Mucosa of stomach (tissue), 1 donor: ENCODE measurements around the gene LSS.
A peak's percentile ranks its signal among the peaks of the same experiment; 100 is the strongest.

Source experiments
- H3K27me3 ChIP-seq: one replicate; pipeline ENCODE4 v1.7.0; 2013; ENCODE audit warnings: mild to moderate bottlenecking, low read length; ENCODE audit not compliant: control insufficient read depth, insufficient read depth
- H3K36me3 ChIP-seq: one replicate; pipeline ENCODE4 v1.7.0; 2013; ENCODE audit warnings: low read length; ENCODE audit not compliant: control insufficient read depth, insufficient read depth
- H3K4me1 ChIP-seq: one replicate; pipeline ENCODE4 v1.7.0; 2013; ENCODE audit warnings: mild to moderate bottlenecking, low read length; ENCODE audit not compliant: control insufficient read depth, insufficient read depth
- H3K4me3 ChIP-seq: one replicate; pipeline ENCODE4 v1.7.0; 2013; ENCODE audit warnings: low read length
- H3K9ac ChIP-seq: one replicate; pipeline ENCODE4 v1.7.0; 2013; ENCODE audit warnings: mild to moderate bottlenecking, low read length, moderate library complexity
- H3K9me3 ChIP-seq: one replicate; pipeline ENCODE4 v1.7.0; 2013; ENCODE audit warnings: mild to moderate bottlenecking, low read length, moderate library complexity; ENCODE audit not compliant: control insufficient read depth
- donor health status: Pancreatic carcinoma.

The LSS gene

DNA sequence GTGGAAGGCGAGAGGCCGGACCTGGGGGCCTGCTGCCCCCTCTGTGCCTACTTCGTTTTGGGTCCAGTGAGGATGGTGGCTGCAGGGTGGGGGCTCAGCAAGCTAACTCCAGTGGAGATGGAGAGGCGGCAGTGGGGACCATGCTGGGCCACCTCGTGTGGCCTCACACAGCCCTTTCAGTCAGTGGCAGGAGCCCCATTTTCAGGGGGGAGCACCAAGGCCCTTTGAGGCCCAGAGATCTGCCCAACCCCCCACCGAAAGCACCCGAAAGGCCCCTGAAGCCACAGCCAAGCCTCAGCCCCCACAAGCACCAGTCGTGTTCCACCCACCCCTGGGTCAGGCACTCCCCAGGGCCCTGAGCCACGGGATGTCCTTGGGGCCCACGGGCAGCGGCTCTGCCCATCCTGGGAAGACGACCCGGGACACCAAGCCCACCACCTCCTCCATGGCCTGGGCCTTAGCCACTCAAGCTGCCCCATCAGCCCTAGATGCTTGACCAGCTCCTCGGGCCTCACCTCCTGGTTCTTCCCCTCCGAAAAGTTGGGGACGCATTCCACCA lies 73.5 kb downstream of the LSS start:
- H3K9ac ChIP-seq: no peak overlapping the region
- no peaks in the 10 kb centered on the region for H3K36me3 ChIP-seq
- peaks cover 10% of the 10 kb centered on the region for H3K4me1 ChIP-seq
- no peaks in the 10 kb centered on the region for H3K27me3 ChIP-seq
- no peaks in the 10 kb centered on the region for H3K9me3 ChIP-seq
- no peak overlapping the region for H3K4me3 ChIP-seq

DNA sequence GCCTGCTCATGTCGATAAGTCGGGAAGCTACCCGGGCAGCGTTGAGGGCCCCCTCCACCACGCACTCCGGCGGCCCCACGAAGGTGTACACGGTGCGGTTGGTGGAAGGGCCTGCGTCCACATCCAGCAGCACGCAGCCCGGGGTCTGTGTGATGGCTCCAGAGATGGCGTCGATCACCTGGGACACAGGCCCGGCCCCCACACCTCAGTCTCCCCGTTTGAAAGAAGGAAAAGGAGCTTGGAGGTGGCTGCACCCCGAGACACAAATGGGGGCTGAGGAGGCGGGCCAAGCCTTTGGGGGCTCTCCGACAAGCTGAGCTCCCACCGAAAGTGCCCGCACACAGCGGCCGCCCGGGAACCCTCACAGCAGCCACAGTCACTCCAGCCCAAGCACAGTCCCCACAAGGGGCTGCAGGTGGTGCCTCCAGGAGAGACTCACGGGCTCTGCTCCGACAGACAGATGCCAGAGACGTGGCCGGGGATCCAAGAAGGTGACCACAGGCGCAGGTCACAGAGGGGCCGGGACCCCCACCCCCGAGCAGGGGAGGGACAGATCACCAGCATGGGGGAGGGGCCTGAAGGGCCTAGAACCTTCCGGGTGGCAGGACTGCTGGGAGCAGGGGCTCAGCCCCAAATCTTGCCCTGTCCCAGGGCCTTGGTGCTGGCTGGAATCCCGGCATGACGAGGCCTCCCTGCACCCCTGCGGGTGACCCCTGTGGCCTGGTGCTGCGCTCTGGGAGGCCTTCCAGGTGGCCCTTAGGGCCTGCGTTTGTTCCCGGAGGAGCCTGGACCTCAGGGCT lies 74.2 kb downstream of the LSS start:
- H3K27me3 ChIP-seq: no peaks in the 10 kb centered on the region
- no peaks in the 10 kb centered on the region for H3K9me3 ChIP-seq
- no peaks in the 10 kb centered on the region for H3K36me3 ChIP-seq
- no peak overlapping the region for H3K4me3 ChIP-seq
- H3K9ac ChIP-seq: no peak overlapping the region
- H3K4me1 ChIP-seq: peaks cover 10% of the 10 kb centered on the region

DNA sequence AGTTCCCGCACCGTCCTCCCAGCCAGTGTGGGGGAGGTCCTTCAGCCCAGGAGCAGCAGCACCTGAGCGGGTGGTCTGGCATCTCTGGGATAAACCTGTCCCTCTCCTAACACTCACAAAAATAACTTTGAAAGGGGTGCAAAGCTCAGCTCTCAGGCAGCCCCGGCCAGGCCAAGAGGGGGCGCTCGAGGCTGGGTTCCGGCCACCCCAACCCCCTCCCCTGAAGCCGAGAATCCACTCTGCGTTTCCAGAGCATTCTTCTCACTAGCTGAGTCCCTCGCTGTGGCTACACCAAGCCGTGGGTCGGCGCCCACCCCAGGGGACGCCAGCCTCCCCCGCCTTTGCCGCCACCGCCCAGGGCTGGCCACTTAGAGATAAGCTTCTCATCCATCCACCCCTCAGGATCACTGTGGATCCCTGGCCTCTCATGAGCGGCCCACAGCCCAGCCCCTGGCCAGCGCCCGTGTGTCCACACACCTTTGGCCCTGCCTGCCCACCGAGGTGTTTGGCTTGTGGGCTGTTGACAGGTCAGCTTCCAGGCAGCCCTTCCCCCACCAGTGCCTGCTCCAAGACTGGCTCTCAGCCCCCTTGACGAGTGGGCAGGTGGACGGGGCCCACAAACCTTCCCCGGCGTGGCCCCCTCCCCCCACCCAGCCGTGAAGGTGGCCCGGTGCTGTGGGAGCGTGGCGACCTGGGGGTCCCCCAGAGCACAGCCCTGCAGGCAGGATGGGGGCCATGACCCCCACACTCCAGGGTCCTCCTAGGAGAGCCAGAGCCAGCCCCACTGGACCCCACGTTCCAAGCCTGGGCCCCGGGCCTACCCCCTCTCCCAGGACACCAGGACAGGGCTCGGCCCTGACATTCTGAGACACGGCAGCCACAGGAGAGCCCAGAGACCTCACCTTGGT lies 75.1 kb downstream of the LSS start:
- H3K27me3 ChIP-seq: no peaks in the 10 kb centered on the region
- peak overlapping the region; percentile 14 for H3K4me3 ChIP-seq
- H3K9ac ChIP-seq: peak overlapping the region; percentile 62
- no peaks in the 10 kb centered on the region for H3K9me3 ChIP-seq
- no peaks in the 10 kb centered on the region for H3K36me3 ChIP-seq
- peaks cover 10% of the 10 kb centered on the region for H3K4me1 ChIP-seq

DNA sequence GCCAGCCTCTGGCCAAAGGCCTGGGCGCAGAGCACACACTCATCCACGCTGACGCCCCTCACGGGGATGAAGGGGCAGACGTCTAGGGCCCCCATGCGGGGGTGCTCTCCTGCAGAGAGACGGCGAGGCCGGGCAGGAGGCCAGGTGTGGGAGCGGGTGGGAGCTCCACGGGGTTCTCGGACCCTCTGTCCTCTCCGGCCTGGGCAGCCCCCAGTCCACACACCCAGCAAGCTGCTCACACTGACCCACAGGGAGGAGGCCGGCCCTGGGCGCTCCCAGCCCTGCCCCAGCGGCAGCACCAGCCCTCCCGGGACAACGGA lies 75.7 kb downstream of the LSS start:
- peak overlapping the region; percentile 62 for H3K9ac ChIP-seq
- H3K36me3 ChIP-seq: no peaks in the 10 kb centered on the region
- H3K27me3 ChIP-seq: no peaks in the 10 kb centered on the region
- H3K4me1 ChIP-seq: peaks cover 10% of the 10 kb centered on the region
- no peak overlapping the region for H3K4me3 ChIP-seq
- H3K9me3 ChIP-seq: no peaks in the 10 kb centered on the region

DNA sequence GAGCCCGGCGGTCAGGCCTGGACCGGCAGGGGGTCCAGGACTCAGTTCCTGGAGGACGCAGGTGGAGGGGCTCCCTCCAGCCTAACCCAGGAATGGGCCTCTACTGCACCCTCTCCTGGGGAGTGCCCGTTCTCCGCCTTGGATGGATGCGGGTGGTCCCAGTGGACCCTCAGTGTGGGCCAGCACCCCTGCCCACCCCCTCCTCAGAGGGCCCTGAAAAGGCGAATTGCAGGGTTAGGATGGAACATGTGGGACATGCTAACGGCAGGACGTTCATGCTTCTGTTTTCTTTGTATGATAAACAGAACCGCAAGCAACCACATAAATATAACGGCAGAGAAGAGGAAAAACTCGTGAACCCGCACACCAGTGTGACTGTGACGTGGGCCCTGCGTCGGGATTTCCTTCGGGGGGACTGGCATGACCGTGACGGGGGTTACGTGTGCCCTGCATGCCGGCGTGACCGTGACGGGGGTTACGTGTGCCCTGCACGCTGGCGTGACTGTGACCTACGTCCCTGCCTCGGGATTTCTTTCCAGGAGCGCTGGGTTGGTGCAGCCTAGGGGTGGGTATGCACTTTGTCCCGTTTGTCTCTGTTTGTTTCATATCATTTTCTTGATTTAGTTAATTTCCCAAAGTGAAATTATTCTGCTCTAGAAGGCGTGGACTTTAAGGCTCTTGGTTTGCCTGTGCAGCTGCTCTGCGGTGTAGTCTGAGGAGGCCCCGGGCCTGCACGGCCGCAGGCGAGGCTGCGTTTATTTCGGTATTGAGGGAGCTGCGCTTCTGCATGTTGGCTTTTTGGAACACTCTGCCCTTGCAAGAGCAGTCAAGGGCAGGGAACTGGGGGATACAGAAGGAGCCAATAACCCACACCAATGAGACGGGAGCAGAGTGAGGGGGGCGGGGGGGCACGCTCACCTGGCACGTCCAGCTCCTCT lies 76.3 kb downstream of the LSS start:
- Histone ChIP-seq H3K4me3 (no peak overlapping the region), H3K36me3 (no peaks in the 10 kb centered on the region), H3K4me1 (peaks cover 10% of the 10 kb centered on the region), H3K9ac (no peak overlapping the region), H3K27me3 (no peaks in the 10 kb centered on the region), H3K9me3 (no peaks in the 10 kb centered on the region)

DNA sequence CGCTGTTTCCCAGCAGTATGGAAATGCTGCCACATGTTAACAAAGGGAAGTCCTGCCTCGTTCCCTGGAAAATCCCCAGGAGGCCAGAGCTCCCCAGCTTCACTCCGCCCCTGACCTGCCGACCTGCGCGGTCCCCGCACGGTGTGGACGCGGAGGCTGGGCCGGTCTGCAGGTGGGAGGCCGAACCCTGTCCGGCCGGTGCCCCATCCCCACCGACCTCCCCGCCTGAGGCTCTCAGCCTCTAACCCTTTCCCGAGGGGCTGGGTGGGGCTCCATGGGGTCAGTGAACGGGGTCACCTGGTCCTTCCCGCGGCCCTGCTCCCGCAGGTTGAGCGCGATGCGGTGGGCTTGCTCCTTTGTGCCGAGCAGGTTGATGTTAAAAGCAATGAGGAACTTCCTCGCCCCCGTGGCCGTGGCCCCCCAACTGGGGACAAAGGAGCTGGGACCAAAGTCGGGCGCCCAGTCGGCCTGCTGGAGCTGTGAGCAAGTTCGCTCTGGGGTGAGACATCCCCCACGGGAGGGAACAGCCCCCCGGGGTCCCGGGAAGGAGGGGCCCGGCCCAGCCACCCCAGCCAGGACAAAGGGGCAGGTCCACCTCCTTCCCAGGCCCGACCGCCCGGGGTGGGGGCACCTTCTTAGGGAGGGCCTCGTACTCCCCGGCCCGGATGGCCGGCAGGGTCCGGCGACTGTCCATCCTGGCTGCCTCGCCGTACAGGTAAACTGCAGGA lies 77.1 kb downstream of the LSS start:
- no peaks in the 10 kb centered on the region for H3K27me3 ChIP-seq
- H3K36me3 ChIP-seq: no peaks in the 10 kb centered on the region
- H3K9ac ChIP-seq: no peak overlapping the region
- no peak overlapping the region for H3K4me3 ChIP-seq
- H3K9me3 ChIP-seq: no peaks in the 10 kb centered on the region
- H3K4me1 ChIP-seq: peaks cover 10% of the 10 kb centered on the region

DNA sequence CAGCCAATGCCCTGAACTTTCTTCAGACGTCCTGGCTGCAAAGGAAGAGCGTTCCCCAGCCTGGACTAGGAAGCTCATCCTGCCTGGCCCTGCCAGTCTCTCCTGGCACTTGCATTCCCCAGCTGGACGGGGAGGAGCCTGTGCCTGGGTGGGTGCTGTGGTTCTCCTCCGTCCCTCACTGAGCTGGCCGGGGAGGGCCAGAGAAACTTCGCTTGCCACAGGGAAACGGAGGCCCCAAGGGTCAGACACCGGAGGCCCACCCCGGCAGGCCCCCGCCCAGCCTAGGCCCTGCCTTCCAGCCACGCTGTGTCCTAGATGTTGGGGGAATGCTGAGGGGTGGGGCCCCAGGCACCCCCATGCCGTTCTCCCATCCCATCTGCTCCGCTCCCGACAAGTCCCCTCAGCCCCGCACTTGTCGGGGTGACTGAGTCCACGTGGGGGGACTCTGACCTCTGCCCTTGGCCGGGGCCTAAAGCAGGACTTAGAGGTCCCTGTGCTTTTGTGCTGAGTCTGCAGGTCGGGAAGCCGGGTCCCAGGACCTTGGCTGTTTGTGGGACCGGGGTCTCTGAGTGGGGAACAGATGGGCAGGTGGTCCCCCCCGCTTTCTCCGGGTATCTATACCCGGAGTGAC lies 78.0 kb downstream of the LSS start:
- Histone ChIP-seq H3K27me3 (no peaks in the 10 kb centered on the region), H3K9me3 (no peaks in the 10 kb centered on the region), H3K36me3 (no peaks in the 10 kb centered on the region), H3K9ac (no peak overlapping the region), H3K4me1 (peaks cover 10% of the 10 kb centered on the region), H3K4me3 (no peak overlapping the region)

DNA sequence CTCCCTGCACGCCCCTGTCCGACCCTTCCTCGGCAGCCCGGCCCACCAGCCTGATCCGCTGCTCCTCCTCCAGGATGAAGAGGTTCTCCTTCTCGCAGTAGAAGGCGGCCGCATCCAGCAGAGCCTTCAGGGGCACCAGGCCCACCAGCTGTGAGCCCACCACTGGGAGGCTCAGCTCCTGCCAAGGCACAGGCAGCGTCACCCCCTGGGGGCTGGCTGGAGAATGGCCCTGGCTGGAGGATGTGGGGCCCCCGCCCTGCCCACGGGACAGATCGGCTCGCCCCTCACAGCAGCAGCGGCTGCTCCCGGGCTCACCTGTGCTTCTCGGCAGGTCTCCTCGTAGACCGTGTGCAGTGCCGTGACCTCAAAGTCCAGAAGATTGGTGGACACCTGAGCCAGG lies 78.5 kb downstream of the LSS start:
- Histone ChIP-seq H3K9me3 (no peaks in the 10 kb centered on the region), H3K9ac (no peak overlapping the region), H3K4me3 (no peak overlapping the region), H3K4me1 (peaks cover 10% of the 10 kb centered on the region), H3K36me3 (no peaks in the 10 kb centered on the region), H3K27me3 (no peaks in the 10 kb centered on the region)

DNA sequence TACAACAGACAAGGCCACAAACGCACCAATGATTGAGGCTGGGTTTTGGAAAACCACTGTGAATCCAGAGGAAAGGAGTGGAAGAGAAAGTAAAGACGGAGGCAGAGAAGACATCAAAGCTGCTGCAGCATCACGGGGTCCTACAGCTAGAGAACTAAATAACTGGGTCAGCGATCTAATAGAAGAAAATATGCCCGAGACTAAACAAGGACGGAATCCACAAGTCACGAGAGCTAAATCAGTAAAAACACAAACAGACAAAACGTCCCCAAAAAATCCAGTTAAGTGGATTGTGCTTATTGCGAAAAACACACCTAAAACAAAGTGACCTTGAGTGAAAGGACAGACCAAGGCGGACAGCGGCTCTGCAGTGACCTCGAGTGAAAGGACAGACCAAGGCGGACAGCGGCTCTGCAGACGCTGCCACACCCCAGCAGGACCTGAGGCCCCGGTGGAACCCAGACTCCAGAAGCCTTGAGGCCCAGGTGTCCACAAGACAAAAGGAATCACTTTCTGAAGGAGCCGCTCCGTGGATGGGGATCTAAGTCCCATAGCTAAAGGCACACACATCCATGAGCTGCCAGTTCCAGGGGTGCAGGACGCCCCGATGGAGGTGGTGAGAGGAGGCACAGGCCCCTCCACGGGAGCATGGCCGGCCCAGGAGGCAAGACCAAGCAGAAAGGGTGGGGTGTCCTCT lies 79.2 kb downstream of the LSS start:
- H3K36me3 ChIP-seq: no peaks in the 10 kb centered on the region

DNA sequence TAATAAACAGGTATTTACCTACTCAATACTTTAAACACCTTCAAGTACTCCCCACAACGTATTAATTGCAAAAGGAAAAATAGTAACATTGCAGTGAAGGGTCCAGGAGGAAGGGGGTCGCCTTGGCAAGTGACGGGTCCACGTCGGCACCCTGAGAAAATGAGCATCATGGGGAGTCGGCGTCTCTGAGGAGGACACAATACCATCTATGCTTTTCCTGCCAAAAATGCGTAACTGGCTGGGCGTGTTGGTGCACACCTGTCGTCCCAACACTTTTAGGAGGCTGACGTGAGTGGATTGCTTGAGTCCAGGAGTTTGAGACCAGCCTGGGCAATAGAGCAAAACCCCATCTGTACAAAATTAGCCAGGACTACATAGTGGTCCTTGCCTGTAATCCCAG lies 80.5 kb downstream of the LSS start:
- Histone ChIP-seq H3K4me1 (peaks cover 3% of the 10 kb centered on the region), H3K9me3 (no peaks in the 10 kb centered on the region), H3K9ac (no peak overlapping the region), H3K36me3 (no peaks in the 10 kb centered on the region), H3K27me3 (no peaks in the 10 kb centered on the region), H3K4me3 (no peak overlapping the region)

More for the DNA sequence above, 79.2 kb downstream of the LSS start:
- H3K9ac ChIP-seq: no peak overlapping the region
- peaks cover 10% of the 10 kb centered on the region for H3K4me1 ChIP-seq
- H3K4me3 ChIP-seq: no peak overlapping the region
- no peaks in the 10 kb centered on the region for H3K9me3 ChIP-seq
- H3K27me3 ChIP-seq: no peaks in the 10 kb centered on the region
